CD8-positive, alpha-beta memory T cell (primary cell): ENCODE measurements around the gene ARHGEF6. TPM values are rescaled to one million over a fixed set of nuclear protein-coding genes. Genes with fewer than 3 reads are reported as not detected.
A peak's percentile ranks its signal among the peaks of the same experiment; 100 is the strongest.

ENCODE experiments used
- CTCF ChIA-PET: fragments of 350-600 bp; sonication (Branson Sonifier 250); formaldehyde crosslinking; loops from one replicate; lab custom pipeline; 2021; ENCODE audit warnings: antibody characterized with exemption; lab: Charles Lee
- POLR2A ChIA-PET: fragments of 350-600 bp; sonication (Branson Sonifier 250); formaldehyde crosslinking; loops from one replicate; lab custom pipeline; 2021; ENCODE audit warnings: antibody characterized with exemption; lab: Charles Lee
- DNase-seq, 5 donors: peaks; one replicate each; pipeline versions ENCODE4 v3.0.0 to v3.0.0-alpha.2; 2020 to 2022; ENCODE audit warnings: mixed read lengths in 1 of 5
- H3K27ac ChIP-seq: one replicate; pipeline ENCODE4 v1.7.0; 2013; ENCODE audit warnings: low read depth, mild to moderate bottlenecking, low read length, moderate library complexity
- H3K27me3 ChIP-seq: 2 replicates; pipeline ENCODE4 v1.7.0; 2013; ENCODE audit warnings: low read length, mild to moderate bottlenecking; ENCODE audit not compliant: insufficient read depth, poor library complexity, severe bottlenecking
- H3K36me3 ChIP-seq: 2 replicates; pipeline ENCODE4 v1.7.0; 2013; ENCODE audit warnings: mild to moderate bottlenecking, low read length, moderate library complexity; ENCODE audit not compliant: insufficient read depth
- H3K4me1 ChIP-seq: 2 replicates; pipeline ENCODE4 v1.7.0; 2013; ENCODE audit warnings: mild to moderate bottlenecking, low read length, moderate library complexity; ENCODE audit not compliant: insufficient read depth
- H3K4me3 ChIP-seq: 2 replicates; pipeline ENCODE4 v1.7.0; 2013; ENCODE audit warnings: mild to moderate bottlenecking, low read length
- H3K9me3 ChIP-seq: 2 replicates; pipeline ENCODE4 v1.7.0; 2013; ENCODE audit warnings: mild to moderate bottlenecking, low read length
- H3K27ac Mint-ChIP-seq, 8 donors: one replicate each; pipeline ENCODE4 v1.8.0; 2020 to 2021; ENCODE audit warnings: mixed read lengths in 8 of 8, mild to moderate bottlenecking in 6 of 8, inconsistent platforms in 3 of 8, moderate library complexity in 3 of 8
- H3K27me3 Mint-ChIP-seq, 2 donors: one replicate each; pipeline ENCODE4 v1.8.0; 2020 to 2021; ENCODE audit warnings: mixed read lengths in 2 of 2, mild to moderate bottlenecking in 1 of 2, moderate library complexity in 1 of 2
- H3K36me3 Mint-ChIP-seq, 3 donors: one replicate each; pipeline ENCODE4 v1.8.0; 2020 to 2021; ENCODE audit warnings: mixed read lengths in 3 of 3, inconsistent platforms in 1 of 3, mild to moderate bottlenecking in 1 of 3
- H3K4me1 Mint-ChIP-seq, 3 donors: one replicate each; pipeline ENCODE4 v1.8.0; 2020 to 2021; ENCODE audit warnings: mixed read lengths in 3 of 3, inconsistent platforms in 1 of 3, mild to moderate bottlenecking in 1 of 3
- H3K4me3 Mint-ChIP-seq, 7 donors: one replicate each; pipeline ENCODE4 v1.8.0; 2020 to 2021; ENCODE audit warnings: mixed read lengths in 7 of 7, mild to moderate bottlenecking in 6 of 7, moderate library complexity in 4 of 7, inconsistent platforms in 2 of 7
- H3K9me3 Mint-ChIP-seq, 5 donors: one replicate each; pipeline ENCODE4 v1.8.0; 2020 to 2022; ENCODE audit warnings: mixed read lengths in 5 of 5, mild to moderate bottlenecking in 3 of 5, moderate library complexity in 2 of 5, inconsistent platforms in 1 of 5
- polyA plus RNA-seq: library from polyadenylated mRNA; unstranded; fragments of 300-500 nt; fragmentation: Illumina TruSeq; gene quantifications from one replicate; pipeline ENCODE4 v1.2.3, GENCODE V29; 2021
- total RNA-seq, 2 experiments: library from RNA; stranded (reverse); gene quantifications; one replicate each; pipeline ENCODE4 v1.2.3, GENCODE V29; 2021

Gene ARHGEF6
- total and polyA plus RNA-seq, 3 experiments from 2014 or later: 25.6 to 60.7 (median 27.0) TPM

DNA sequence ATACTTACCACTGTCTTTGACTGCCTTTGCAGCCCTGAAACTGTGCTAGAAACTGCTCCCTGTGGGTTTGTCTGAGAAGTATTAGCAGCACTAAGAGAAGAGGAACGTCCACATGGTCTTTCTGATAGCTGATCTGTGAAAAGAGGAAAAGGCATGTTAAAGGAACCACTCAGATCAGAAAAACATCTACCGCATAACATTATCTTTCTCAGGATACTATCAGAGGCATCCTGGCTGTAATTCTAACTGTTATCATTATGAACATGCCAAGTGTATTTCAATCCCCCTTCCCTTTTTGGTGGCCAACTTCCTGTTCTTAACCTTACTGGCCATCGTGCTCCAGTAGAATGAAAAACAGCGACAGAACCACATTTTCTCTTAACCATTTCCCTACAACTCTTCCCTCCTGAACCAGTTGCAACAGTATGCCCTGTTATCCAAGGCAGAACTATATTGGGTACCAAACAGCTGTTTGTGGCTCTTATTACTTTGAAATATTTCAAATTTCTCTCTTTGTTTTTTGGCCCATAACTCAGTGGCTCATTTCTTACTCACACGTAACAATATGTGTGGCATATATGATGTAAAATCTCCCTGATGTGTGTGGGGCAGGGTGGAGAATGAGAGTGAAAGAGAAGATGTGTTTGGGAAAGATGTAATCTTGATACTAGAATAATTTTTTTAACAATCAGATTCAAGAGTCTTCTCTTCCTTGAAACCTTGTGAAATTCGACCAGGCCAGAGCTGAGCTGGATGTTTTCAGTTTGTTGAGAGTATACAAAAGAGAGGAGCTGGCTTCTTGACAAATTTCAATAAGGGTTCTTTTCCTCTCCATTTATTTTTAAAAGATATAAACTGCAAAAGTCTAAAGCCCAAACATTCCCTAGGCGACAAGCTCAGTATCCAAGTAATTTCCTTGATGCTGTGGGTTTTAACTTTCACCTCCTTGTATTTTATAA is 35.2 kb downstream of the ARHGEF6 start:
- CTCF ChIA-PET: no interaction called here
- H3K9me3 ChIP-seq: no peaks in the 10 kb centered on the region
- H3K36me3 Mint-ChIP-seq: peaks cover 0 to 59% (median 6%) of the 10 kb centered on the region in 3 donors
- H3K27ac Mint-ChIP-seq: peak overlapping the region in 5 of 8 donors; percentile 1 to 79 (median 4)
- no peak overlapping the region for H3K4me3 Mint-ChIP-seq
- peaks cover 18% of the 10 kb centered on the region for H3K36me3 ChIP-seq
- no peak for DNase-seq
- H3K27ac ChIP-seq: no peak overlapping the region
- no peaks in the 10 kb centered on the region for H3K9me3 Mint-ChIP-seq
- peaks cover 45% of the 10 kb centered on the region for H3K4me1 ChIP-seq
- POLR2A ChIA-PET: no interaction called here
- peaks cover 0 to 4% of the 10 kb centered on the region in 2 donors for H3K27me3 Mint-ChIP-seq
- no peaks in the 10 kb centered on the region for H3K27me3 ChIP-seq
- no peak overlapping the region for H3K4me3 ChIP-seq
- peaks cover 43 to 70% (median 70%) of the 10 kb centered on the region in 3 donors for H3K4me1 Mint-ChIP-seq

DNA sequence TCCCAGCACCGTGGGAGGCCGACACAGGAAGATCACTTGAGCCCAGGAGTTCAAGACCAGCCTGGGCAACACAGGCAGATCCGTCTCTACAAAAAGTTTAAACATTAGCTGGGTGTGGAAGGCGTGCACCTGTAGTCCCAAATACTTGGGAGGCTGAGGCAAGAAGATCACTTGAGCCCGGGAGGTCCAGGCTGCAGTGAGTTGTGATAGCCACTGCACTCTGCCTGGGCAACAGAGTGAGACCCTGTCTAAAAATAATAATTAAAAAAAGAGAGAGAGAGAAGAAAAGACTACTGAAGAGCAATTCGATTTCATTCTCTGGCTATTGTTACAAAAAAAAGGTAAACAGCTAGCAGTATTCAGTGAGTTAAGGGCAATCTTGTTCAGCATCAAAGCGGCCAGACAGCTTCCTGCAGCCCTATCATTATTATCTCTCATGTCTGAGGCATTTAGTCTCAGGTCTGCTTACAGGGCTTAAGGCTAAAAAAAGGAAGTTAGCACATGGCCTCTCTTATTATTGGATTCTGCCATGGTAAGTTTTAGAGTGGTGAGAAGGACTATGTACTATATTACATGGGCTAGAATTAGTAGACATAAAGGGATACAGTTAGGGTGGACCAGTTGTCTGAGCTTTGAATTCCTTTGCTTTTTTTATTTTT is 37.9 kb downstream of the ARHGEF6 start:
- Histone ChIP-seq H3K4me1 (peaks cover 25% of the 10 kb centered on the region), H3K27me3 (no peaks in the 10 kb centered on the region), H3K9me3 (no peaks in the 10 kb centered on the region), H3K4me3 (no peak overlapping the region), H3K27ac (no peak overlapping the region), H3K36me3 (peaks cover 18% of the 10 kb centered on the region)
- no peak for DNase-seq
- ChIA-PET POLR2A (no interaction called here), CTCF (no interaction called here)
- Mint-ChIP-seq H3K36me3 (peaks cover 0 to 81% (median 6%) of the 10 kb centered on the region in 3 donors), H3K27ac (peak overlapping the region in 1 of 8 donors; percentile 4), H3K27me3 (peaks cover 0 to 1% of the 10 kb centered on the region in 2 donors), H3K9me3 (no peaks in the 10 kb centered on the region), H3K4me3 (no peak overlapping the region), H3K4me1 (peaks cover 24 to 54% (median 48%) of the 10 kb centered on the region in 3 donors)

- H3K36me3 Mint-ChIP-seq: peaks cover 0 to 68% (median 0%) of the 10 kb centered on the region in 3 donors
- no peaks in the 10 kb centered on the region for H3K9me3 Mint-ChIP-seq
- no peaks in the 10 kb centered on the region for H3K27me3 ChIP-seq
- no peak overlapping the region for H3K27ac ChIP-seq
- no peaks in the 10 kb centered on the region for H3K9me3 ChIP-seq
- peaks cover 4% of the 10 kb centered on the region for H3K36me3 ChIP-seq
- POLR2A ChIA-PET: no interaction called here
- CTCF ChIA-PET: no interaction called here
- DNase-seq: no peak
- H3K27ac Mint-ChIP-seq: peak overlapping the region in 2 of 8 donors; percentile 0 to 2
- H3K4me3 ChIP-seq: no peak overlapping the region
- peaks cover 10% of the 10 kb centered on the region for H3K4me1 ChIP-seq
- H3K4me1 Mint-ChIP-seq: peaks cover 9 to 39% (median 23%) of the 10 kb centered on the region in 3 donors
- no peak overlapping the region for H3K4me3 Mint-ChIP-seq
- peaks cover 0 to 3% of the 10 kb centered on the region in 2 donors for H3K27me3 Mint-ChIP-seq
Measured at GRCh38 chrX:136738049-136738729, 42.5 kb downstream of the ARHGEF6 start.

DNA sequence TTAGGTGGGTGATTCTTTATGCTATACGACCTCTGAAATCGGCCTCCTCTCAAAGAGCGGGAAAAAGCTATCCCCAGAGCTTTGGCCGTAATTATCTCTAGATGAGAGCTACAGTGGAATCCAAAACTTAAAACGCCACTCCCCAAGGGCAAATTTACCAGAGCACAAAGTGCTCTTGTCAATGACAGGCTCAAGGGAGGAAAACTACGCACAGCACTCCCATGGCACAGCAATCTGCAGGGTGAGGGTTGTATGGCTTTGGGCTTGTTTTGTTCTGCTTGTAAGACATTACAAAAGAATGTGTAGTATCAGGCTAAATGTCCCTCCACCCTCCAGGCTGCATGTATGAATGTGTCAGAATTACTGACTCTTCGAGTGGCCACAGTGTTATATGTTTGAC is 44.0 kb downstream of the ARHGEF6 start:
- H3K27me3 Mint-ChIP-seq: peaks cover 0 to 3% of the 10 kb centered on the region in 2 donors
- H3K4me3 ChIP-seq: no peak overlapping the region

GRCh38 chrX:136735601-136736000 is 45.1 kb downstream of the ARHGEF6 start:
- H3K27ac ChIP-seq: no peak overlapping the region
- peaks cover 0 to 4% of the 10 kb centered on the region in 2 donors for H3K27me3 Mint-ChIP-seq
- H3K4me1 ChIP-seq: peaks cover 10% of the 10 kb centered on the region
- H3K36me3 Mint-ChIP-seq: peaks cover 0 to 64% (median 2%) of the 10 kb centered on the region in 3 donors
- no peak for DNase-seq
- ChIA-PET CTCF (no interaction called here), POLR2A (interaction anchor here (0.7 to 1.2 kb wide), 2 partner anchors 38 to 145 kb away, joined by 4 read pairs; partner anchors contain the start of gene RBMX)
- H3K4me1 Mint-ChIP-seq: peaks cover 14 to 44% (median 26%) of the 10 kb centered on the region in 3 donors
- no peak overlapping the region for H3K4me3 Mint-ChIP-seq
- no peaks in the 10 kb centered on the region for H3K9me3 Mint-ChIP-seq
- H3K27ac Mint-ChIP-seq: peak overlapping the region in 3 of 8 donors; percentile 5 to 33 (median 31)
- H3K27me3 ChIP-seq: no peaks in the 10 kb centered on the region
- no peaks in the 10 kb centered on the region for H3K9me3 ChIP-seq
- peaks cover 6% of the 10 kb centered on the region for H3K36me3 ChIP-seq
- no peak overlapping the region for H3K4me3 ChIP-seq

More for the DNA sequence above, 44.0 kb downstream of the ARHGEF6 start:
- Mint-ChIP-seq H3K4me1 (peaks cover 9 to 38% (median 20%) of the 10 kb centered on the region in 3 donors), H3K36me3 (peaks cover 0 to 63% (median 2%) of the 10 kb centered on the region in 3 donors), H3K4me3 (no peak overlapping the region), H3K9me3 (no peaks in the 10 kb centered on the region), H3K27ac (peak overlapping the region in 1 of 8 donors; percentile 34)
- DNase-seq: no peak
- H3K36me3 ChIP-seq: peaks cover 4% of the 10 kb centered on the region
- no peaks in the 10 kb centered on the region for H3K27me3 ChIP-seq
- ChIA-PET CTCF (no interaction called here), POLR2A (no interaction called here)
- H3K9me3 ChIP-seq: no peaks in the 10 kb centered on the region
- peaks cover 10% of the 10 kb centered on the region for H3K4me1 ChIP-seq
- no peak overlapping the region for H3K27ac ChIP-seq

GRCh38 chrX:136733613-136734012 is 47.1 kb downstream of the ARHGEF6 start:
- Histone ChIP-seq H3K36me3 (peaks cover 9% of the 10 kb centered on the region), H3K27ac (no peak overlapping the region), H3K27me3 (no peaks in the 10 kb centered on the region), H3K9me3 (no peaks in the 10 kb centered on the region), H3K4me1 (peaks cover 10% of the 10 kb centered on the region), H3K4me3 (no peak overlapping the region)
- H3K27me3 Mint-ChIP-seq: peaks cover 0 to 6% of the 10 kb centered on the region in 2 donors
- DNase-seq: no peak
- ChIA-PET POLR2A (no interaction called here), CTCF (no interaction called here)
- peaks cover 14 to 39% (median 30%) of the 10 kb centered on the region in 3 donors for H3K4me1 Mint-ChIP-seq
- H3K27ac Mint-ChIP-seq: peak overlapping the region in 6 of 8 donors; percentile 9 to 66 (median 30)
- H3K4me3 Mint-ChIP-seq: no peak overlapping the region
- H3K36me3 Mint-ChIP-seq: peaks cover 0 to 56% (median 2%) of the 10 kb centered on the region in 3 donors
- H3K9me3 Mint-ChIP-seq: no peaks in the 10 kb centered on the region

GRCh38 chrX:136731798-136732197 is 48.9 kb downstream of the ARHGEF6 start:
- POLR2A ChIA-PET: no interaction called here
- H3K4me1 Mint-ChIP-seq: peaks cover 22 to 42% (median 40%) of the 10 kb centered on the region in 3 donors
- H3K27ac Mint-ChIP-seq: peak overlapping the region in 1 of 8 donors; percentile 42
- no peaks in the 10 kb centered on the region for H3K27me3 ChIP-seq
- no peak for DNase-seq
- no peaks in the 10 kb centered on the region for H3K9me3 ChIP-seq
- H3K9me3 Mint-ChIP-seq: no peaks in the 10 kb centered on the region
- CTCF ChIA-PET: no interaction called here
- no peak overlapping the region for H3K27ac ChIP-seq
- H3K27me3 Mint-ChIP-seq: peaks cover 0 to 6% of the 10 kb centered on the region in 2 donors
- H3K4me1 ChIP-seq: peaks cover 18% of the 10 kb centered on the region
- H3K36me3 ChIP-seq: peaks cover 9% of the 10 kb centered on the region
- no peak overlapping the region for H3K4me3 Mint-ChIP-seq
- H3K4me3 ChIP-seq: no peak overlapping the region
- H3K36me3 Mint-ChIP-seq: peaks cover 0 to 47% (median 2%) of the 10 kb centered on the region in 3 donors
